Spleen (tissue), 11 donors: ENCODE results near the gene PDLIM7. TPM values are rescaled to one million over a fixed set of nuclear protein-coding genes. Genes with fewer than 3 reads are reported as not detected.

ENCODE experiments used
- DNase-seq: peaks from one replicate; pipeline ENCODE4 v3.0.0-alpha.2; 2020
- H3K27ac ChIP-seq, 8 donors: fragments of 200-600 bp; sonication (generic) in 7 of 8; 1 replicate in 4 of 8; 2 replicates in 4 of 8; pipeline versions ENCODE4 v1.5.0 to v1.8.0; 2016 to 2021; ENCODE audit warnings: inconsistent platforms in 4 of 8, mild to moderate bottlenecking in 4 of 8, moderate library complexity in 1 of 8
- H3K27me3 ChIP-seq, 7 donors: fragments of 200-600 bp; sonication (generic) in 6 of 7; replicated peaks in 1 of 7; 1 replicate in 4 of 7; 2 replicates in 3 of 7; pipeline versions ENCODE4 v1.5.0 to v1.8.0; 2016 to 2021; ENCODE audit warnings: inconsistent platforms in 3 of 7, mild to moderate bottlenecking in 1 of 7
- H3K36me3 ChIP-seq, 6 donors: fragments of 200-600 bp; sonication (generic) in 5 of 6; 1 replicate in 4 of 6; 2 replicates in 2 of 6; pipeline versions ENCODE4 v1.5.0 to v1.8.0; 2016 to 2021; ENCODE audit warnings: inconsistent platforms in 2 of 6
- H3K4me1 ChIP-seq, 6 donors: fragments of 200-600 bp; sonication (generic) in 5 of 6; 1 replicate in 3 of 6; 2 replicates in 3 of 6; pipeline versions ENCODE4 v1.5.0 to v1.8.0; 2016 to 2021; ENCODE audit warnings: inconsistent platforms in 3 of 6
- H3K4me3 ChIP-seq, 8 donors: fragments of 200-600 bp; sonication (generic) in 7 of 8; 1 replicate in 4 of 8; 2 replicates in 4 of 8; pipeline versions ENCODE4 v1.5.0 to v1.8.0; 2016 to 2021; ENCODE audit warnings: inconsistent platforms in 4 of 8, mild to moderate bottlenecking in 4 of 8, moderate library complexity in 2 of 8
- H3K9me3 ChIP-seq, 8 donors: fragments of 200-600 bp; sonication (generic) in 7 of 8; 1 replicate in 4 of 8; 2 replicates in 4 of 8; pipeline versions ENCODE4 v1.5.0 to v1.8.0; 2016 to 2021; ENCODE audit warnings: inconsistent platforms in 4 of 8
- POLR2A ChIP-seq, 3 donors: fragments of 450-650 bp; IDR thresholded peaks; one replicate each; pipeline ENCODE4 v1.5.1; 2017; ENCODE audit warnings: antibody characterized with exemption in 3 of 3, mild to moderate bottlenecking in 1 of 3
- POLR2AphosphoS5 ChIP-seq, 3 donors: sonication (generic); formaldehyde crosslinking; IDR thresholded peaks; one replicate each; pipeline ENCODE4 v1.5.1; 2017; ENCODE audit warnings: antibody characterized with exemption in 3 of 3
- WGBS, 5 donors: extraction: QIAGEN DNeasy Blood & Tissue Kit in 3 of 5; methylation state at CpG; one replicate each; pipeline versions ENCODE4 v1.1.5 to v1.1.7; 2013 to 2018; 5-methylcytosine and 5-hydroxymethylcytosine counted together
- intact Hi-C: fragments of 100-400 bp; cut with DNase I; formaldehyde crosslinking; loops from one replicate; pipeline ENCODE4 v1.15.0; 2023; ENCODE audit warnings: low total_unique reads
- polyA plus RNA-seq, 3 donors: library from polyadenylated mRNA; stranded (reverse); fragments of 200-250 nt; gene quantifications; one replicate each; pipeline ENCODE4 v1.2.1, GENCODE V29; 2013
- total RNA-seq, 7 donors: library from RNA; depleted of rRNA in 3 of 7; stranded (reverse); fragments of >200 nt in 3 of 7; fragmentation: NEBNext Ultra II Directional in 4 of 7; extraction: Animal tissue kit (Norgen Biotek cat#: 25700) in 4 of 7; gene quantifications; one replicate each; pipeline versions ENCODE4 v1.1.0 to v1.2.1, GENCODE V29; 2016 to 2021
- donor health status: healthy with polysubstance abuse.
- donor health status: DM: no; HTN: no; CAD: no; lungs with moderate emphysema.
- donor health status: DM: no; HTN: no; CAD: no.
- donor health status: Bipolar disorder and iron deficiency.
- donor health status: healthy.
- donor health status: DM: no; HTN: no; CAD: no.
- donor health status: DM: yes; HTN: yes; CAD: no.

PDLIM7 gene
- total and polyA plus RNA-seq, 10 donors: 42.5 to 220 (median 85.1) TPM

- Histone ChIP-seq H3K27ac (peak overlapping the region in 6 of 8 donors; percentile 21 to 99 (median 98)), H3K36me3 (peaks cover 12 to 99% (median 85%) of the 10 kb centered on the region in 6 donors), H3K9me3 (no peaks in the 10 kb centered on the region), H3K4me1 (peaks cover 40 to 98% (median 59%) of the 10 kb centered on the region in 6 donors), H3K27me3 (no peaks in the 10 kb centered on the region), H3K4me3 (no peak overlapping the region)
- intact Hi-C loops: no loop called here
- 77 to 94% (median 86%) methylated on average over 4 to 8 of the region's 8 CpGs for WGBS, 5 donors
- no peak for TF ChIP-seq POLR2A (IDR thresholded peaks at IDR 0.05)
- peak in 2 of 3 donors; percentile 25 to 46 for TF ChIP-seq POLR2AphosphoS5 (IDR thresholded peaks at IDR 0.05)
- no peak for DNase-seq
Measured at GRCh38 chr5:177434437-177434836, 63.0 kb downstream of the PDLIM7 start.

- Histone ChIP-seq H3K4me1 (peaks cover 47 to 98% (median 64%) of the 10 kb centered on the region in 6 donors), H3K36me3 (peaks cover 12 to 92% (median 78%) of the 10 kb centered on the region in 6 donors), H3K9me3 (no peaks in the 10 kb centered on the region), H3K4me3 (peak overlapping the region in 1 of 8 donors; percentile 88), H3K27me3 (no peaks in the 10 kb centered on the region), H3K27ac (peak overlapping the region in 6 of 8 donors; percentile 96 to 99 (median 98))
- WGBS, 5 donors: 86 to 95% (median 90%) methylated on average over 12 to 29 of the region's 29 CpGs
- TF ChIP-seq POLR2A (IDR thresholded peaks at IDR 0.05) (no peak), POLR2AphosphoS5 (IDR thresholded peaks at IDR 0.05) (peak in 1 of 3 donors; percentile 61)
- DNase-seq: peak; percentile 81
- intact Hi-C loops: no loop called here
Measured at GRCh38 chr5:177433658-177434217, 63.7 kb downstream of the PDLIM7 start.

Other genes with a start within 250 kb of the PDLIM7 start
- 10 to 100 TPM; 52.1 to 90.4 (median 80.8) TPM for gene RAB24, start 193.9 kb downstream of the PDLIM7 start, total RNA-seq
- 100 to 1,000 TPM in 2 of 3 donors, 10 to 100 TPM in 1; 90.6 to 181 (median 170) TPM for gene RAB24, start 193.9 kb downstream of the PDLIM7 start, polyA plus RNA-seq
- 100 to 1,000 TPM in 5 of 7 donors, 10 to 100 TPM in 2; 74.5 to 173 (median 106) TPM for gene PRELID1, start 193.8 kb downstream of the PDLIM7 start, total RNA-seq
- gene PRELID1, start 193.8 kb downstream of the PDLIM7 start, polyA plus RNA-seq: 100 to 1,000 TPM; 131 to 174 (median 154) TPM
- gene MXD3, start 185.7 kb downstream of the PDLIM7 start, total RNA-seq: 10 to 100 TPM; 19.3 to 80.7 (median 26.7) TPM
- 10 to 100 TPM; 25.9 to 32.5 (median 26.2) TPM for gene MXD3, start 185.7 kb downstream of the PDLIM7 start, polyA plus RNA-seq
- gene LMAN2, start 145.9 kb downstream of the PDLIM7 start, total RNA-seq: 100 to 1,000 TPM in 4 of 7 donors, 10 to 100 TPM in 3; 92.4 to 211 (median 109) TPM
- gene LMAN2, start 145.9 kb downstream of the PDLIM7 start, polyA plus RNA-seq: 10 to 100 TPM; 50.1 to 96.6 (median 72.5) TPM
- 100 to 1,000 TPM in 1 of 7 donors, 10 to 100 TPM in 6; 61.5 to 111 (median 77.1) TPM for gene RGS14, start 139.7 kb downstream of the PDLIM7 start, total RNA-seq
- 10 to 100 TPM; 45.3 to 95.9 (median 61.6) TPM for gene RGS14, start 139.7 kb downstream of the PDLIM7 start, polyA plus RNA-seq
- under 1 TPM in 5 of 7 donors, not detected in 2; 0.13 to 0.77 (median 0.19) TPM for gene SLC34A1, start 113.2 kb downstream of the PDLIM7 start, total RNA-seq
- gene SLC34A1, start 113.2 kb downstream of the PDLIM7 start, polyA plus RNA-seq: under 1 TPM in 2 of 3 donors, not detected in 1; 0.02 to 0.06 TPM
- gene PFN3, start 96.9 kb downstream of the PDLIM7 start, total RNA-seq: not detected
- gene PFN3, start 96.9 kb downstream of the PDLIM7 start, polyA plus RNA-seq: not detected
- gene F12, start 88.0 kb downstream of the PDLIM7 start, total RNA-seq: 1 to 10 TPM in 3 of 7 donors, under 1 TPM in 4; 0.60 to 1.7 (median 0.94) TPM
- gene F12, start 88.0 kb downstream of the PDLIM7 start, polyA plus RNA-seq: 1 to 10 TPM; 1.1 to 2.3 (median 1.3) TPM
- gene GRK6, start 70.9 kb downstream of the PDLIM7 start, total RNA-seq: 100 to 1,000 TPM; 114 to 170 (median 149) TPM
- gene GRK6, start 70.9 kb downstream of the PDLIM7 start, polyA plus RNA-seq: 10 to 100 TPM; 45.7 to 75.9 (median 55.3) TPM
- 1 to 10 TPM in 6 of 7 donors, not detected in 1; 2.6 to 5.3 (median 4.7) TPM for gene PRR7, start 50.8 kb downstream of the PDLIM7 start, total RNA-seq
- gene PRR7, start 50.8 kb downstream of the PDLIM7 start, polyA plus RNA-seq: 1 to 10 TPM; 1.7 to 5.7 (median 3.9) TPM
- gene DBN1, start 24.0 kb downstream of the PDLIM7 start, total RNA-seq: 10 to 100 TPM; 13.0 to 26.5 (median 17.6) TPM
- gene DBN1, start 24.0 kb downstream of the PDLIM7 start, polyA plus RNA-seq: 10 to 100 TPM in 1 of 3 donors, 1 to 10 TPM in 2; 6.8 to 16.3 (median 7.6) TPM
- gene DOK3, start 12.2 kb upstream of the PDLIM7 start, total RNA-seq: 100 to 1,000 TPM; 111 to 231 (median 149) TPM
- gene DOK3, start 12.2 kb upstream of the PDLIM7 start, polyA plus RNA-seq: 100 to 1,000 TPM in 1 of 3 donors, 10 to 100 TPM in 2; 69.9 to 144 (median 98.4) TPM
- gene DDX41, start 19.4 kb upstream of the PDLIM7 start, total RNA-seq: 100 to 1,000 TPM in 2 of 7 donors, 10 to 100 TPM in 5; 68.9 to 126 (median 91.8) TPM
- gene DDX41, start 19.4 kb upstream of the PDLIM7 start, polyA plus RNA-seq: 10 to 100 TPM; 68.9 to 99.4 (median 92.9) TPM
- gene FAM193B, start 57.0 kb upstream of the PDLIM7 start, total RNA-seq: 100 to 1,000 TPM in 5 of 7 donors, 10 to 100 TPM in 2; 86.9 to 155 (median 116) TPM
- 100 to 1,000 TPM; 145 to 364 (median 348) TPM for gene FAM193B, start 57.0 kb upstream of the PDLIM7 start, polyA plus RNA-seq
- 100 to 1,000 TPM in 4 of 7 donors, 10 to 100 TPM in 3; 72.0 to 126 (median 110) TPM for gene TMED9, start 94.6 kb upstream of the PDLIM7 start, total RNA-seq
- 10 to 100 TPM; 52.6 to 96.9 (median 91.9) TPM for gene TMED9, start 94.6 kb upstream of the PDLIM7 start, polyA plus RNA-seq
- gene B4GALT7, start 102.5 kb upstream of the PDLIM7 start, total RNA-seq: 10 to 100 TPM; 26.8 to 35.6 (median 32.5) TPM
- gene B4GALT7, start 102.5 kb upstream of the PDLIM7 start, polyA plus RNA-seq: 10 to 100 TPM; 22.7 to 43.8 (median 37.4) TPM